OCI-LY1 (cell line): Measurements from ENCODE around the gene PIK3R5.

ENCODE experiments used
- H2AFZ ChIP-seq: fragments of 200-600 bp; sonication (generic), shearing (Covaris generic); 2 replicates; pipeline ENCODE4 v1.6.0; 2014; ENCODE audit warnings: antibody characterized with exemption, mild to moderate bottlenecking, low read length
- H3F3A ChIP-seq: fragments of 200-600 bp; sonication (generic), shearing (Covaris generic); 2 replicates; pipeline ENCODE4 v1.6.0; 2014; ENCODE audit warnings: mild to moderate bottlenecking, antibody characterized with exemption, low read length, moderate library complexity; ENCODE audit not compliant: insufficient read depth
- H3K27ac ChIP-seq: fragments of 200-600 bp; sonication (generic); 2 replicates; pipeline ENCODE4 v1.5.1; 2014; ENCODE audit warnings: low read length, mixed run types, mild to moderate bottlenecking, low read depth; ENCODE audit not compliant: poor library complexity, severe bottlenecking
- H3K27me3 ChIP-seq: fragments of 200-600 bp; sonication (generic); 2 replicates; pipeline ENCODE4 v1.6.0; 2014; ENCODE audit warnings: antibody characterized with exemption, mild to moderate bottlenecking, low read length, moderate library complexity; ENCODE audit not compliant: insufficient read depth
- H3K36me3 ChIP-seq: fragments of 200-600 bp; sonication (generic); 2 replicates; pipeline ENCODE4 v1.6.1; 2014; ENCODE audit warnings: mild to moderate bottlenecking, antibody characterized with exemption, low read length, moderate library complexity, mixed read lengths; ENCODE audit not compliant: insufficient read depth
- H3K4me1 ChIP-seq: fragments of 200-600 bp; sonication (generic); 2 replicates; pipeline ENCODE4 v1.5.1; 2014; ENCODE audit warnings: mild to moderate bottlenecking, low read length, moderate library complexity; ENCODE audit not compliant: insufficient read depth, severe bottlenecking
- H3K4me2 ChIP-seq: fragments of 200-600 bp; sonication (generic), shearing (Covaris generic); 2 replicates; pipeline ENCODE4 v1.6.1; 2014; ENCODE audit warnings: low read length
- H3K4me3 ChIP-seq: fragments of 200-600 bp; sonication (generic); 2 replicates; pipeline ENCODE4 v1.5.1; 2014; ENCODE audit warnings: low read length, low read depth, mild to moderate bottlenecking, mixed read lengths; ENCODE audit not compliant: poor library complexity, severe bottlenecking
- H3K79me2 ChIP-seq: fragments of 200-600 bp; shearing (Covaris generic); 2 replicates; pipeline ENCODE4 v1.6.1; 2016; ENCODE audit warnings: mixed run types, low read length, mixed read lengths; ENCODE audit not compliant: insufficient read depth
- H3K9ac ChIP-seq: fragments of 200-600 bp; sonication (generic), shearing (Covaris generic); 2 replicates; pipeline ENCODE4 v1.6.1; 2014; ENCODE audit warnings: mild to moderate bottlenecking, low read length, mixed read lengths
- H3K9me2 ChIP-seq: fragments of 200-600 bp; sonication (generic), shearing (Covaris generic); 2 replicates; pipeline ENCODE4 v1.6.1; 2014; ENCODE audit warnings: low read depth, mild to moderate bottlenecking, low read length, mixed read lengths
- H3K9me3 ChIP-seq: fragments of 200-600 bp; shearing (Covaris generic); 2 replicates; pipeline ENCODE4 v1.6.1; 2014; ENCODE audit warnings: low read length, mixed read lengths
- H4K20me1 ChIP-seq: fragments of 200-600 bp; sonication (generic), shearing (Covaris generic); 2 replicates; pipeline ENCODE4 v1.6.0; 2016; ENCODE audit warnings: mild to moderate bottlenecking, low read length; ENCODE audit not compliant: insufficient read depth
- EZH2 ChIP-seq: fragments of 200-600 bp; sonication (generic), shearing (Covaris generic); IDR thresholded peaks from 2 replicates; pipeline ENCODE4 v1.8.0; 2017; ENCODE audit warnings: borderline replicate concordance, mixed run types, mild to moderate bottlenecking, antibody characterized with exemption, low read length, moderate library complexity, mixed read lengths
- TF ChIP-seq, protein P1 (sequence below): fragments of 200-600 bp; sonication (generic), shearing (Covaris generic); IDR thresholded peaks from 2 replicates; pipeline ENCODE4 v1.5.1; 2017; ENCODE audit warnings: mild to moderate bottlenecking, antibody characterized with exemption, low read length, moderate library complexity, mixed read lengths

PIK3R5 gene

GRCh38 chr17:8904686-8905085 lies 60.8 kb downstream of the PIK3R5 start:
- Histone ChIP-seq H3K4me3 (no peak overlapping the region), H3K36me3 (no peaks in the 10 kb centered on the region), H3K9me3 (no peaks in the 10 kb centered on the region), H2AFZ (no peak overlapping the region), H3K9me2 (no peaks in the 10 kb centered on the region), H3K79me2 (no peaks in the 10 kb centered on the region), H3K4me1 (peaks cover 14% of the 10 kb centered on the region), H3K9ac (no peak overlapping the region), H3K27me3 (no peaks in the 10 kb centered on the region; the same call in 1 of the 2 replicates), H3F3A (no peaks in the 10 kb centered on the region), H3K4me2 (no peak overlapping the region), H4K20me1 (no peaks in the 10 kb centered on the region), H3K27ac (no peak overlapping the region)
- TF ChIP-seq, protein P1, sequence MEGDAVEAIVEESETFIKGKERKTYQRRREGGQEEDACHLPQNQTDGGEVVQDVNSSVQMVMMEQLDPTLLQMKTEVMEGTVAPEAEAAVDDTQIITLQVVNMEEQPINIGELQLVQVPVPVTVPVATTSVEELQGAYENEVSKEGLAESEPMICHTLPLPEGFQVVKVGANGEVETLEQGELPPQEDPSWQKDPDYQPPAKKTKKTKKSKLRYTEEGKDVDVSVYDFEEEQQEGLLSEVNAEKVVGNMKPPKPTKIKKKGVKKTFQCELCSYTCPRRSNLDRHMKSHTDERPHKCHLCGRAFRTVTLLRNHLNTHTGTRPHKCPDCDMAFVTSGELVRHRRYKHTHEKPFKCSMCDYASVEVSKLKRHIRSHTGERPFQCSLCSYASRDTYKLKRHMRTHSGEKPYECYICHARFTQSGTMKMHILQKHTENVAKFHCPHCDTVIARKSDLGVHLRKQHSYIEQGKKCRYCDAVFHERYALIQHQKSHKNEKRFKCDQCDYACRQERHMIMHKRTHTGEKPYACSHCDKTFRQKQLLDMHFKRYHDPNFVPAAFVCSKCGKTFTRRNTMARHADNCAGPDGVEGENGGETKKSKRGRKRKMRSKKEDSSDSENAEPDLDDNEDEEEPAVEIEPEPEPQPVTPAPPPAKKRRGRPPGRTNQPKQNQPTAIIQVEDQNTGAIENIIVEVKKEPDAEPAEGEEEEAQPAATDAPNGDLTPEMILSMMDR: no peak
- no peak for TF ChIP-seq EZH2

DNA sequence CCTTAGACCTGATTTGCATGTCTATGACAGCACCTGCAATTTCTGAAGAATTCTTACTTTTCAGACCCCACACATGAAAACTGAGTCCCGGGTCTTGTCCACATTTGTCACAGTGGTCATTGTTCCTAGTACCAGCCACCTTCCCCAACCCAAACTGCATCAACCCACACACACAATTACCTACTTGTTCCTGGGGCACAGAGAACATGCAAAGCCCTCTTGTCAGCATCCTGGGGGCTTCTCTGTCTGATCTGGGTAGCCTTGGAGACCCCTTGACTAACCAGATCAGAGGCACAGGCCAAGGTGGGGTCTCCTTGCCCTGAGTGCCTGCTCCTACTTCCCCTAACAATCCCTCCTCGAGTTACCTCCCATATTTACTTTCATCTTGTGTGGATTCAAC lies 61.3 kb downstream of the PIK3R5 start:
- Histone ChIP-seq H4K20me1 (no peaks in the 10 kb centered on the region), H3K9ac (no peak overlapping the region), H3K36me3 (no peaks in the 10 kb centered on the region), H2AFZ (no peak overlapping the region), H3F3A (no peaks in the 10 kb centered on the region), H3K27ac (no peak overlapping the region), H3K4me2 (no peak overlapping the region), H3K4me1 (peaks cover 18% of the 10 kb centered on the region), H3K79me2 (no peaks in the 10 kb centered on the region), H3K27me3 (no peaks in the 10 kb centered on the region; the same call in 1 of the 2 replicates), H3K9me3 (no peaks in the 10 kb centered on the region), H3K4me3 (no peak overlapping the region), H3K9me2 (no peaks in the 10 kb centered on the region)
- no peak for TF ChIP-seq EZH2
- TF ChIP-seq, protein P1: no peak

DNA sequence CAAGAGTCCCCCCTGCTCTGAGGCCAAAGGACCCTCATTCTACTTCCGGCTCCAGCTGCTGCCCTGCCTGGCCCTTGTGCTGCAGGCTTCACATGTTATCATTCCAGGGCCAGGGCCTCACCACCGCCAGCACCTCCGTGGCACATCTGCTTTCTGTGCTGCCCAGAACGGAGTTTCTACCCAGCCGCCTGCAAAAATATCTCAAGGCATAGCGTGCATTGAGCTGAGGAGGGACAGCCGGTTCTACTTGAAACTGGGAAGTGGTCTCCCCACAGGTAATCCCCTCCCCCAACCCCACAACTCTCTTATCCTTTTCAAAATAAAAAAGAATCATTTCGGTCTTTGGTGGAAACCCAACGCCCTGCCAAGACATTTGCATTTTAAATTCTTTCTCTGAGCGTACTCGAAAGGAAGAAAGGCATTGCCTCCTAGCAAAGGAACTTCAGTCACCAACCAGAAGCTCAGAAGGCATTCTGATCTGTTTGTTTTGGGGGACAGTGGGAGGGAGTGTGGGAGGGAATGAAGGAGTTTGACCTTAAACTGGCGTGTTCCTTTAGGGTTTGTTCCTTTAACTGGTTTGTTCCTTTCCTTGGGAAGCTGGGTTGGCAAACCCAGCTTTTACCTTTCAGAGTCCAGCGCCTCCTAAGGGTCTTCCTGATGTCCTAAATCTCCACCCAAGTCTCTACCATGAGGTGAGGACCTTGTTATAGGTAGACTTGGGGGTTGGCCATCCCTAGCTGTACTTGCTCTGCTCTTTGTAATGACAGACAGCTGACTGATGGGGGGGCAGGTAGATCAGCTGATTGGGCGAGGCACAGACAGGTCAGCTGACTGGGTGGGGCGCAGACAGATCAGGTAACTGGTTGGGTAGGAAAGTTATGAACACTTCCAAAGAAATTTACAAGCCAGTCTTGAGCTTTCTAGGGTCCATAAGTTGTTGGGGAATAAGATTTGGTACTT lies 64.6 kb downstream of the PIK3R5 start:
- Histone ChIP-seq H3K36me3 (no peaks in the 10 kb centered on the region), H3K4me1 (peaks cover 30% of the 10 kb centered on the region), H3K4me3 (no peak overlapping the region), H3K9me3 (no peaks in the 10 kb centered on the region), H2AFZ (no peak overlapping the region), H3K27ac (peak overlapping the region; percentile 0), H3K9ac (no peak overlapping the region), H3K9me2 (no peaks in the 10 kb centered on the region), H3K79me2 (no peaks in the 10 kb centered on the region), H3K4me2 (no peak overlapping the region; the same call in 1 of the 2 replicates), H3F3A (no peaks in the 10 kb centered on the region), H3K27me3 (no peaks in the 10 kb centered on the region; the same call in 1 of the 2 replicates), H4K20me1 (no peaks in the 10 kb centered on the region)
- TF ChIP-seq, protein P1: no peak
- no peak for TF ChIP-seq EZH2
